K562 (cell line): ENCODE measurements around the gene TUBG2. TPM values are rescaled to one million over a fixed set of nuclear protein-coding genes. Genes with fewer than 3 reads are reported as not detected.

ENCODE experiments used
- ARID2 ChIP-seq: fragments of 450-650 bp; IDR thresholded peaks from 2 replicates; pipeline ENCODE4 v1.6.1; 2017; ENCODE audit warnings: antibody characterized with exemption, mild to moderate bottlenecking
- DDX20 ChIP-seq: fragments of 450-650 bp; IDR thresholded peaks from 2 replicates; pipeline ENCODE4 v1.6.1; 2016; ENCODE audit warnings: missing genetic modification characterization, low read depth, mild to moderate bottlenecking, missing compliant biosample characterization, moderate library complexity
- ESRRB ChIP-seq: fragments of 250-450 bp; sonication (Bioruptor Pico); IDR thresholded peaks from 2 replicates; pipeline ENCODE4 v1.5.0; 2020; ENCODE audit warnings: mild to moderate bottlenecking, moderate library complexity, borderline replicate concordance
- ETS2 ChIP-seq: IDR thresholded peaks from 2 replicates; pipeline ENCODE4 v1.6.1; 2016; ENCODE audit warnings: borderline replicate concordance, missing genetic modification characterization, mild to moderate bottlenecking, moderate library complexity, missing compliant biosample characterization; ENCODE audit not compliant: poor library complexity, severe bottlenecking
- EZH2 ChIP-seq: IDR thresholded peaks from 2 replicates; pipeline ENCODE4 v1.6.1; 2012; ENCODE audit warnings: low read depth, mild to moderate bottlenecking, inconsistent platforms, low read length, borderline replicate concordance
- HCFC1 ChIP-seq: IDR thresholded peaks from 2 replicates; pipeline ENCODE4 v1.6.1; 2012; ENCODE audit warnings: low read depth, low read length, improper control_type of control experiment
- HNRNPLL ChIP-seq: fragments of 200-400 bp; formaldehyde crosslinking; IDR thresholded peaks from 2 replicates; pipeline ENCODE4 v1.6.1; 2017; ENCODE audit warnings: low read length, low read depth, mild to moderate bottlenecking; ENCODE audit not compliant: poor library complexity, severe bottlenecking
- KDM5B ChIP-seq: fragments of 200-600 bp; sonication (generic); IDR thresholded peaks from 2 replicates; pipeline ENCODE4 v1.6.1; 2012; ENCODE audit warnings: low read depth, mild to moderate bottlenecking, moderate library complexity, low read length, control low read depth, inconsistent platforms; ENCODE audit not compliant: insufficient replicate concordance
- MAZ ChIP-seq, 2 experiments: fragments of 450-650 bp in 1 of 2; sonication (generic) in 1 of 2; formaldehyde crosslinking; IDR thresholded peaks in 1 of 2; conservative IDR thresholded peaks in 1 of 2; 2 replicates each; pipeline versions ENCODE4 v1.4.0 to v1.5.0; 2020; ENCODE audit warnings: mild to moderate bottlenecking in 1 of 2, missing genetic modification reagents in 1 of 2
- MTA3 ChIP-seq: fragments of 450-650 bp; formaldehyde crosslinking; IDR thresholded peaks from 2 replicates; pipeline ENCODE4 v1.6.1; 2017; ENCODE audit warnings: mild to moderate bottlenecking, borderline replicate concordance
- NCOA6 ChIP-seq: fragments of 450-650 bp; IDR thresholded peaks from 2 replicates; pipeline ENCODE4 v1.6.1; 2017; ENCODE audit warnings: mild to moderate bottlenecking
- POLR2A ChIP-seq: fragments of 450-650 bp; conservative IDR thresholded peaks from 2 replicates; pipeline ENCODE4 v1.6.1; 2016
- SMAD1 ChIP-seq: fragments of 150-350 bp; IDR thresholded peaks from 2 replicates; pipeline ENCODE4 v1.6.1; 2014; ENCODE audit warnings: low read length, low read depth; ENCODE audit not compliant: partially characterized antibody
- ZNF217 ChIP-seq: sonication (generic); formaldehyde crosslinking; IDR thresholded peaks from 2 replicates; pipeline ENCODE4 v1.8.0; 2022; ENCODE audit warnings: mild to moderate bottlenecking, missing genetic modification reagents
- ZNF282 ChIP-seq: sonication (generic); formaldehyde crosslinking; IDR thresholded peaks from 2 replicates; pipeline ENCODE4 v1.8.1; 2023; ENCODE audit warnings: missing genetic modification reagents
- ZNF311 ChIP-seq: fragments of 250-450 bp; sonication (Bioruptor Pico); IDR thresholded peaks from 2 replicates; pipeline ENCODE4 v1.4.0; 2020; ENCODE audit warnings: mild to moderate bottlenecking, moderate library complexity
- ZNF347 ChIP-seq: fragments of 450-650 bp; formaldehyde crosslinking; IDR thresholded peaks from 2 replicates; pipeline ENCODE4 v1.4.0; 2020; ENCODE audit warnings: low read depth, mild to moderate bottlenecking, moderate library complexity
- ZNF551 ChIP-seq: fragments of 250-450 bp; sonication (Bioruptor Pico); IDR thresholded peaks from 2 replicates; pipeline ENCODE4 v1.5.0; 2021; ENCODE audit warnings: mild to moderate bottlenecking, moderate library complexity
- ZNF780A ChIP-seq: fragments of 250-450 bp; sonication (Bioruptor Pico); IDR thresholded peaks from 2 replicates; pipeline ENCODE4 v1.5.0; 2021; ENCODE audit warnings: mild to moderate bottlenecking
- polyA plus RNA-seq, 8 experiments: library from polyadenylated mRNA; depleted of rRNA in 4 of 8; stranded (reverse) in 5 of 8; unstranded in 3 of 8; fragments of >200 nt; fragmentation: Nextera tagmentation in 2 of 8; fragmentation: Illumina TruSeq in 1 of 8; extraction: Ambion mirVana in 2 of 8; extraction: Trizol in 1 of 8; gene quantifications; 2 replicates each; pipeline versions ENCODE4 v1.2.1 to v1.2.3, GENCODE V29; 2011 to 2014; ENCODE audit warnings: inconsistent platforms in 1 of 8, missing spikeins in 1 of 8
- total RNA-seq, 7 experiments: library from RNA; depleted of rRNA in 6 of 7; stranded (reverse); fragments of >200 nt in 6 of 7; fragmentation: Illumina TruSeq in 2 of 7; extraction: Trizol in 2 of 7; gene quantifications; 2 replicates each; pipeline versions ENCODE4 v1.2.1 to v1.2.3, GENCODE V29; 2011 to 2021; ENCODE audit warnings: low replicate concordance in 1 of 7
- TF ChIP-seq, protein P1 (sequence below): sonication (generic); formaldehyde crosslinking; IDR thresholded peaks from 2 replicates; pipeline ENCODE4 v1.8.0; 2022; ENCODE audit warnings: mild to moderate bottlenecking, missing genetic modification reagents
- TF ChIP-seq, protein P2 (sequence below): sonication (generic); formaldehyde crosslinking; IDR thresholded peaks from 2 replicates; pipeline ENCODE4 v1.8.0; 2022; ENCODE audit warnings: mild to moderate bottlenecking, low read depth, missing genetic modification reagents
- TF ChIP-seq, protein P3 (sequence below): sonication (generic); formaldehyde crosslinking; IDR thresholded peaks from 2 replicates; pipeline ENCODE4 v1.8.0; 2023; ENCODE audit warnings: mild to moderate bottlenecking, missing genetic modification reagents
- TF ChIP-seq, protein P4 (sequence below): fragments of 200-800 bp; sonication (Bioruptor generic); IDR thresholded peaks from 2 replicates; pipeline ENCODE4 v1.6.1; 2017; ENCODE audit warnings: missing genetic modification characterization, missing compliant biosample characterization

The TUBG2 gene
- total and polyA plus RNA-seq, 9 of the 15 experiments (the other 6 are each of a cell fraction or from before 2014, with no cell fraction given) = 0.09 to 0.80 (median 0.24) TPM; not detected in 2

DNA sequence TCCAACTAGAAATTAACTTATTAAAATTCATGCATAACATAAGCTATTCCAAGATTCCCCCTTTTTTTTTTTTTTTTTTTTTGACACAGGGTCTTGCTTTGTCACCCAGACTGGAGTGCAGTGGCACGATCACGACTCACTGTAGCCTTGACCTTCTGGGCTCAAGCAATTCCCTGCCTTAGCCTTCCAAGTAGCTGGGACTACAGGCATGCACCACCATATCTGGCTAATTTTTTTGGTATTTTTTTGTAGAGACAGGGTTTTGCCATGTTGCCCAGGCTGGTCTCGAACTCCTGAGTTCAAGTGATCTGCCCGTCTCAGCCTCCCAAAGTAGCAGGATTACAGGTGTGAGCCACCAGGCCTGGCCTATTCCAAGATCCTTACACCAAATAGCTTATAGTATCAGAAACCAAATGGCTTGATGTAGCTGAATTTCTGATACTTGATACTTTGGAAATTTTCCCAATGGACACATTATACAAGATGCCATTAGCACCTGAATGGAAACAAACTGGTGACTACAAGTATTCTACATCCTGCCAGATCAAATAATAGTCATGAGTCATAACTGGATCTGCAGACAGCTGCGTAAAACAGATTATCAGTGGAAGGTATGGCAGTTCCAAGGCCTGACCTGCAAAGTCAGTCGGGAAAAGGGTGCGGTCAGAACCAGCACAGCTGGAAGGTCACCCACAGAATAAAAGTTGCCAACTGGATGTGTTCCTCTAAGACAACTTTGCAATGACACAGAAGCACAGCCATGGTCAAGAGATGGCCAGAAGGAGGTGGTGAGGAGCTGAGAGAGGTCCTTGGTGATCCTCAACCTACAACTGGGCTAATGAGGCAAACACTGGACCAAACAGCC is 35.1 kb upstream of the TUBG2 start (continued):
- TF ChIP-seq, protein P1, sequence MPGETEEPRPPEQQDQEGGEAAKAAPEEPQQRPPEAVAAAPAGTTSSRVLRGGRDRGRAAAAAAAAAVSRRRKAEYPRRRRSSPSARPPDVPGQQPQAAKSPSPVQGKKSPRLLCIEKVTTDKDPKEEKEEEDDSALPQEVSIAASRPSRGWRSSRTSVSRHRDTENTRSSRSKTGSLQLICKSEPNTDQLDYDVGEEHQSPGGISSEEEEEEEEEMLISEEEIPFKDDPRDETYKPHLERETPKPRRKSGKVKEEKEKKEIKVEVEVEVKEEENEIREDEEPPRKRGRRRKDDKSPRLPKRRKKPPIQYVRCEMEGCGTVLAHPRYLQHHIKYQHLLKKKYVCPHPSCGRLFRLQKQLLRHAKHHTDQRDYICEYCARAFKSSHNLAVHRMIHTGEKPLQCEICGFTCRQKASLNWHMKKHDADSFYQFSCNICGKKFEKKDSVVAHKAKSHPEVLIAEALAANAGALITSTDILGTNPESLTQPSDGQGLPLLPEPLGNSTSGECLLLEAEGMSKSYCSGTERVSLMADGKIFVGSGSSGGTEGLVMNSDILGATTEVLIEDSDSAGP (CRISPR knock-in tag) = no peak
- TF ChIP-seq, protein P2, sequence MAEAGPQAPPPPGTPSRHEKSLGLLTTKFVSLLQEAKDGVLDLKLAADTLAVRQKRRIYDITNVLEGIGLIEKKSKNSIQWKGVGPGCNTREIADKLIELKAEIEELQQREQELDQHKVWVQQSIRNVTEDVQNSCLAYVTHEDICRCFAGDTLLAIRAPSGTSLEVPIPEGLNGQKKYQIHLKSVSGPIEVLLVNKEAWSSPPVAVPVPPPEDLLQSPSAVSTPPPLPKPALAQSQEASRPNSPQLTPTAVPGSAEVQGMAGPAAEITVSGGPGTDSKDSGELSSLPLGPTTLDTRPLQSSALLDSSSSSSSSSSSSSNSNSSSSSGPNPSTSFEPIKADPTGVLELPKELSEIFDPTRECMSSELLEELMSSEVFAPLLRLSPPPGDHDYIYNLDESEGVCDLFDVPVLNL = no peak
- no peak for TF ChIP-seq ZNF347 (CRISPR knock-in tag)
- TF ChIP-seq ZNF780A (CRISPR knock-in tag) = no peak
- TF ChIP-seq, protein P3, sequence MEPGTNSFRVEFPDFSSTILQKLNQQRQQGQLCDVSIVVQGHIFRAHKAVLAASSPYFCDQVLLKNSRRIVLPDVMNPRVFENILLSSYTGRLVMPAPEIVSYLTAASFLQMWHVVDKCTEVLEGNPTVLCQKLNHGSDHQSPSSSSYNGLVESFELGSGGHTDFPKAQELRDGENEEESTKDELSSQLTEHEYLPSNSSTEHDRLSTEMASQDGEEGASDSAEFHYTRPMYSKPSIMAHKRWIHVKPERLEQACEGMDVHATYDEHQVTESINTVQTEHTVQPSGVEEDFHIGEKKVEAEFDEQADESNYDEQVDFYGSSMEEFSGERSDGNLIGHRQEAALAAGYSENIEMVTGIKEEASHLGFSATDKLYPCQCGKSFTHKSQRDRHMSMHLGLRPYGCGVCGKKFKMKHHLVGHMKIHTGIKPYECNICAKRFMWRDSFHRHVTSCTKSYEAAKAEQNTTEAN (CRISPR knock-in tag) = no peak
- peak; percentile 84 for TF ChIP-seq MTA3
- no peak for TF ChIP-seq ZNF217 (CRISPR knock-in tag)
- TF ChIP-seq, protein P4, sequence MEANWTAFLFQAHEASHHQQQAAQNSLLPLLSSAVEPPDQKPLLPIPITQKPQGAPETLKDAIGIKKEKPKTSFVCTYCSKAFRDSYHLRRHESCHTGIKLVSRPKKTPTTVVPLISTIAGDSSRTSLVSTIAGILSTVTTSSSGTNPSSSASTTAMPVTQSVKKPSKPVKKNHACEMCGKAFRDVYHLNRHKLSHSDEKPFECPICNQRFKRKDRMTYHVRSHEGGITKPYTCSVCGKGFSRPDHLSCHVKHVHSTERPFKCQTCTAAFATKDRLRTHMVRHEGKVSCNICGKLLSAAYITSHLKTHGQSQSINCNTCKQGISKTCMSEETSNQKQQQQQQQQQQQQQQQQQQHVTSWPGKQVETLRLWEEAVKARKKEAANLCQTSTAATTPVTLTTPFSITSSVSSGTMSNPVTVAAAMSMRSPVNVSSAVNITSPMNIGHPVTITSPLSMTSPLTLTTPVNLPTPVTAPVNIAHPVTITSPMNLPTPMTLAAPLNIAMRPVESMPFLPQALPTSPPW (CRISPR knock-in tag) = no peak
- no peak for TF ChIP-seq SMAD1
- TF ChIP-seq HCFC1 = no peak
- TF ChIP-seq ZNF311 (CRISPR knock-in tag) = no peak
- TF ChIP-seq ESRRB (CRISPR knock-in tag) = no peak
- TF ChIP-seq ARID2 = no peak
- TF ChIP-seq POLR2A = no peak
- no peak for TF ChIP-seq ETS2 (tag)
- no peak for TF ChIP-seq HNRNPLL
- no peak for TF ChIP-seq NCOA6
- no peak for TF ChIP-seq EZH2
- peak in 1 of 2 experiments; percentile 27; a peak in 1 of 4 replicates for TF ChIP-seq MAZ (CRISPR knock-in tag; conservative IDR thresholded peaks at IDR 0.05 in 1 of 2, IDR thresholded peaks at IDR 0.05 in 1 of 2)
- no peak for TF ChIP-seq DDX20 (tag)
- no peak for TF ChIP-seq ZNF551
- TF ChIP-seq KDM5B = no peak
- no peak for TF ChIP-seq ZNF282 (CRISPR knock-in tag)
